ENCODE data around the gene LFNG. TPM values are rescaled to one million over a fixed set of nuclear protein-coding genes. Genes with fewer than 3 reads are reported as not detected.

Gene LFNG, protein sequence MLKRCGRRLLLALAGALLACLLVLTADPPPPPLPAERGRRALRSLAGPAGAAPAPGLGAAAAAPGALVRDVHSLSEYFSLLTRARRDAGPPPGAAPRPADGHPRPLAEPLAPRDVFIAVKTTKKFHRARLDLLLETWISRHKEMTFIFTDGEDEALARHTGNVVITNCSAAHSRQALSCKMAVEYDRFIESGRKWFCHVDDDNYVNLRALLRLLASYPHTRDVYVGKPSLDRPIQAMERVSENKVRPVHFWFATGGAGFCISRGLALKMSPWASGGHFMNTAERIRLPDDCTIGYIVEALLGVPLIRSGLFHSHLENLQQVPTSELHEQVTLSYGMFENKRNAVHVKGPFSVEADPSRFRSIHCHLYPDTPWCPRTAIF
- 1.1 and 3.7 TPM in 2 replicates for total RNA-seq

DNA sequence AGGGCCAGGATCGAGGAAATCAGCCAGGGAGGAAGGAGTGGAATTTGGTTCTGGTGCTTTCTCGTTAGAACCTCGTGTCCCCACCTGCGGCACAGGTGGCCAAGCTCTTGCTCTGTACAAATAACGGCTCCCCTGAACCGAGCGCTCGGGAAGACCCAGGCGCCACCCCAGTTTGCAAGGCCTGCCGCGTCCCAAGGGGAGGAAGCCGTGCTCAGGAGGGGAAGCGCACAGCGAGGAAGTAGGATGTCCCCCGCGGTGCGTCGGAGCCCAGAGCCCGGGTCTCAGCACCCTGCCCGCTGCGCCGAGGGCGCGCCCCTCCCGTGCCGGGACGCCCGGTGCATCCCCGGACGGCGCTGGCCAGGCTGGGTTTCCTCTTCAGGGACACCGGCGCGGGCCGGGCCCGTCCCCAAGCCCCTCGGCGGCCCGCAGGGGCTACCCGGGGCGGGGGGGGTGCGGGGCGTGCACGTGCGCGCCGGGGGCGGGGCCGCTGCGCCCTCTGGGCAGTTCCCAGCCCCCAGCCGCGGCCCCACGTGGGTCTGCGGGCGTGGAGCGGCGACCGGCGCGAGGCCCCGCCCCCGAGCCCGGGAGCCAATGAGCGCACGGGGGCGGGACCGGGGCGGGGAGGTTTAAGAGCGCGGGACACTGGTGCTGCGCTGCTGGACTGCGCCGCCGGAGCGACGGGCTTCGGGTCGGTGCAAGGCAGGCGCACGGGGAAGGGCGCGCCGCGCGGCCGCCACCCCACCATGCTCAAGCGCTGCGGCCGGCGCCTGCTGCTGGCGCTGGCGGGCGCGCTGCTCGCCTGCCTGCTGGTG lies at the start of gene LFNG:
TSS of gene LFNG (plus strand) at position 656 of the 812 bp plus-strand sequence. CDS start at position 744, 88 bp downstream.

DNA sequence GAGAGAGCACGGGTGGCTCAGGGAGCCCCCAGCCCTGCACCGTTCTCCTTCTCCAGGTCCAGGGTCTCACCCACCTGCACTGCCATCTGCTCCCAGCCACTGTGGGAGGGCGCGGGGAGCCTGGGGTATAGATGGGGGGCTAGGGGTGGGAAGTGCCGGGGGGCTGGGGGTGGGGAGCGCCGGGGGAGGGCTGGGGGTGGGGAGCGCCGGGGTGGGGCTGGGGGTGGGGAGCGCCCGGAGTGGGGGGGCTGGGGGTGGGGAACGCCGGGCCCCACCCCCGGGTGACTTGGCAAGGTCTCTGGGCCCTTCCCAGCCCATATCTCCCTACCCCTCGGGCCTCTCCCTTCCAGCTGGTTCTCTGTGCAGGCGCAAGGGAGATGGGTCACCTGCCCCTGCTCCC lies 43.3 kb upstream of the LFNG start, which contains the start of gene GRIFIN:
TSS of gene GRIFIN (minus strand) at position 101 of the 400 bp plus-strand sequence. CDS start at position 86, 15 bp downstream.

DNA sequence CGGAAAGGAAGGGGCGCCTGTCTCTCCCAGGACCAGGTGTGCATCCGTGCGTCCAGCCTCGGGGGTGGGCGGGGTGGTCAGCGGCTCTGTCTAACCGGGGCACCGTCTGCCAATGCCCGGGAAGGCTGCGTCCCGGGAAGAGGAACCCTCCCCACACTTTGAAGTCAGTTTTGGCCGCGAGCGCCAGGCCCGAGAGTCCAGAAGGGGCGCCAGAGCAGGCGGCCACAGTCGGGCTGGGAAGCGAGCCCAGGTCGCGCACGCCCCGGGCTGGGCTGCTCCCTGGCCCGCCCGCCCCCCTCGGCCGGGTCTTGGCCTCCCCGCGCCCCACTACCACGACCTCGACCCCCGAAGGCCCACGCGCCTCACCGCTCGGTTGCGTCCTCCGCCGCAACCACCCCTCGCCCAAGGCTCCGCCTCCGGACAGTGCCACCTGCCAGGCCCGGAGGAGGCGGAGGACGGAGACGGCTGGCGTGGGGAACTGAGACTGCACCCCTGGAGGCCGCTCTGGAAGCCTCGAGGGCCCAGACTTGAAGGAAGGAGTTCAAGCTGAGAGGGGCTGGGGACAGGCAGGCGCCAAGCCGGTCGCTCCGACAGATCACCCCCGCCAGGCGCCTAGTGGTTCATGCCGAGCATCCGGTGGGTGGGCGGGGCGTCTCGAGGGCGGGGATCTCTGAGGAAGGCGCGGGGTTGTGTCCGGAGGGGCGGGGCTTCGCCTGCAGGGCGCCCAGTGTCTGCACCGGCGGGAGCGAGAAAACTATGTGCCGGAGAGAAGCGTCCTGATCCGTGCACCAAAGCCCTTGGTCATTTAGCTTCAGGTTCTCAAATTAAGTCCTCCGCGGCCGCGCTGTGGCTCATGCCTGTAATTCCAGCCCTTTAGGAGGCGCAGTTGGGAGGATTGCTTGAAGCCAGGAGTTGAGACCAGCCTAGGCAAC lies 35.8 kb downstream of the LFNG start, which contains the start of gene BRAT1:
TSS of gene BRAT1 (minus strand) at position 404 of the 932 bp plus-strand sequence. CDS start 1,093 bp downstream, outside the sequence.

DNA sequence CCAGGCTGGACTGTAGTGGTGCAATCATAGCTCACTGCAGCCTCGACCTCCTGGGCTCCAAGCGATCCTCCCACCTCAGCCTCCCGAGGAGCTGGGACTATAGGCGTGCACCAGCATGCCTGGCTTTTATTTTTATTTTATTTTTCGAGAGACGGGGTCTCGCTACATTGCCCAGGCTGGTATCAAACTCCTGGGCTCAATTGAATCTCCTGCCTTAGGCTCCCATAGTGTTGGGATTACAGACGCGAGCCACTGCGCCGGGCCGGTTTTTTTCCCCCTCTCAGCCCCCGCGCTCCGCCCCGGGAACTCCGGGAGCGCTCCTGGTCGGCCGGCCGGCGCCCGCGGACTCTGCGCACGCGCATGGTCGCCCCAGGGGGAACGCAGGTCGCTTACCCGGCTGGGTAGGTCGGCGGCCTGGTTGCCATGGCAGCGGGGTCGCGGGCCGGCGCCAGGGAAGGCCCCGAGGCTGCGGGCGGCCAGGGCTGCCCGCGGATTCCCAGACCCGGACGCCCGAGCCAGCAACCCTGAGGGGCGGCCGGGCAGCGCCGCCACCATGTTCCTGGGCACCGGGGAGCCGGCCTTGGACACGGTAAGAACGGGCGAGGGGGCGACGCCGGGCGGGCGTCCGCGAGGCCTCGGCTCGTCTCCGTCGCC lies 39.2 kb downstream of the LFNG start, which contains the start of gene IQCE:
TSS of gene IQCE (plus strand) at position 351 of the 654 bp plus-strand sequence. CDS start at position 554, 203 bp downstream.

Small RNA genes lying within 50 kb of the gene (small RNA-seq; reads per million reads assigned to genes)
- not detected for gene MIR4648

Other genes with a start within 250 kb of the LFNG start
- 17.3 and 23.7 TPM in 2 replicates for gene SNX8, start 205.3 kb upstream of the LFNG start, total RNA-seq
- 191 and 238 TPM in 2 replicates for gene EIF3B, start 164.9 kb upstream of the LFNG start, total RNA-seq
- 1.8 and 2.7 TPM in 2 replicates for gene CHST12, start 116.2 kb upstream of the LFNG start, total RNA-seq
- gene GRIFIN, start 43.4 kb upstream of the LFNG start, total RNA-seq = not detected in 2 replicates
- gene BRAT1, start 35.8 kb downstream of the LFNG start, total RNA-seq = 26.8 and 30.5 TPM in 2 replicates
- 9.2 and 11.7 TPM in 2 replicates for gene IQCE, start 39.2 kb downstream of the LFNG start, total RNA-seq
- 19.0 and 24.6 TPM in 2 replicates for gene TTYH3, start 112.2 kb downstream of the LFNG start, total RNA-seq
- under 0.01 TPM in 1 of 2 replicates, not detected in the other for gene AMZ1, start 168.4 kb downstream of the LFNG start, total RNA-seq

Measured in subcutaneous preadipocyte (primary cell).